Progenitor cell of endocrine pancreas (in vitro differentiated cells): ENCODE data around the gene ZNF48. TPM values are rescaled to one million over a fixed set of nuclear protein-coding genes. Genes with fewer than 3 reads are reported as not detected.

Experiments used
- DNase-seq: peaks from one replicate; pipeline ENCODE4 v3.0.0; 2021; ENCODE audit warnings: low spot score; ENCODE audit not compliant: unreplicated experiment
- H3K27ac Mint-ChIP-seq: 2 replicates; pipeline ENCODE4 v1.8.0; 2021; ENCODE audit warnings: mild to moderate bottlenecking, moderate library complexity, mixed read lengths
- H3K27me3 Mint-ChIP-seq: 2 replicates; pipeline ENCODE4 v1.8.0; 2021; ENCODE audit warnings: mixed read lengths
- H3K36me3 Mint-ChIP-seq: 2 replicates; pipeline ENCODE4 v1.8.0; 2022; ENCODE audit warnings: mixed read lengths; ENCODE audit not compliant: insufficient read depth
- H3K4me1 Mint-ChIP-seq: 2 replicates; pipeline ENCODE4 v1.8.0; 2021; ENCODE audit warnings: low read depth, mixed read lengths
- H3K4me3 Mint-ChIP-seq: 2 replicates; pipeline ENCODE4 v1.8.0; 2021; ENCODE audit warnings: low read depth, mild to moderate bottlenecking, moderate library complexity, mixed read lengths
- H3K9me3 Mint-ChIP-seq: 2 replicates; pipeline ENCODE4 v1.8.0; 2021; ENCODE audit warnings: low read depth, mixed read lengths
- CTCF ChIP-seq: fragments of 200-600 bp; sonication (generic); IDR thresholded peaks from one replicate; pipeline ENCODE4 v1.5.0; 2021; ENCODE audit warnings: antibody characterized with exemption, mild to moderate bottlenecking; ENCODE audit not compliant: unreplicated experiment
- total RNA-seq: library from RNA; stranded (reverse); gene quantifications from 2 replicates; pipeline ENCODE4 v1.2.1, GENCODE V29; 2021

Gene ZNF48
- total RNA-seq, 1 donor from 2014 or later: 62.6 TPM

GRCh38 chr16:30437511-30438046, 42.4 kb downstream of the ZNF48 start:
- Mint-ChIP-seq H3K4me1 (peaks cover 6% of the 10 kb centered on the region), H3K4me3 (no peak overlapping the region), H3K9me3 (peaks cover 3% of the 10 kb centered on the region), H3K27ac (peak overlapping the region; percentile 91), H3K27me3 (peaks cover 3% of the 10 kb centered on the region), H3K36me3 (peaks cover 2% of the 10 kb centered on the region)
- TF ChIP-seq CTCF: no peak
- DNase-seq: no peak

GRCh38 chr16:30438835-30439234, 43.6 kb downstream of the ZNF48 start:
- no peak for TF ChIP-seq CTCF
- Mint-ChIP-seq H3K27ac (no peak overlapping the region), H3K9me3 (peaks cover 12% of the 10 kb centered on the region), H3K4me1 (peaks cover 6% of the 10 kb centered on the region), H3K4me3 (no peak overlapping the region), H3K27me3 (peaks cover 3% of the 10 kb centered on the region), H3K36me3 (peaks cover 11% of the 10 kb centered on the region)
- no peak for DNase-seq

GRCh38 chr16:30439720-30440348, 44.6 kb downstream of the ZNF48 start:
- no peak for TF ChIP-seq CTCF
- Mint-ChIP-seq H3K27me3 (peaks cover 2% of the 10 kb centered on the region), H3K36me3 (peaks cover 19% of the 10 kb centered on the region), H3K9me3 (peaks cover 15% of the 10 kb centered on the region), H3K27ac (no peak overlapping the region), H3K4me3 (no peak overlapping the region), H3K4me1 (peaks cover 4% of the 10 kb centered on the region)
- DNase-seq: no peak

GRCh38 chr16:30443631-30444030, 48.4 kb downstream of the ZNF48 start:
- Mint-ChIP-seq H3K4me3 (peak overlapping the region; percentile 55), H3K27me3 (no peaks in the 10 kb centered on the region), H3K27ac (no peak overlapping the region), H3K36me3 (peaks cover 30% of the 10 kb centered on the region), H3K4me1 (peaks cover 11% of the 10 kb centered on the region), H3K9me3 (peaks cover 18% of the 10 kb centered on the region)
- no peak for DNase-seq
- TF ChIP-seq CTCF: no peak

- H3K27me3 Mint-ChIP-seq: no peaks in the 10 kb centered on the region
- peak overlapping the region; percentile 80 for H3K27ac Mint-ChIP-seq
- H3K4me3 Mint-ChIP-seq: peak overlapping the region; percentile 81
- DNase-seq: no peak
- TF ChIP-seq CTCF: no peak
- peaks cover 30% of the 10 kb centered on the region for H3K36me3 Mint-ChIP-seq
- H3K4me1 Mint-ChIP-seq: peaks cover 11% of the 10 kb centered on the region
- H3K9me3 Mint-ChIP-seq: peaks cover 18% of the 10 kb centered on the region
These were observed 49.3 kb downstream of the ZNF48 start for GRCh38 chr16:30444231-30445148.
